Bladder microvascular endothelial cell (primary cell): ENCODE results near the gene KRTAP29-1. TPM values are rescaled to one million over a fixed set of nuclear protein-coding genes. Genes with fewer than 3 reads are reported as not detected.

Experiments
- total RNA-seq: library from RNA; depleted of rRNA; stranded (reverse); fragments of >200 nt; gene quantifications from 2 replicates; pipeline ENCODE4 v1.2.3, GENCODE V29; 2014

The KRTAP29-1 gene, protein sequence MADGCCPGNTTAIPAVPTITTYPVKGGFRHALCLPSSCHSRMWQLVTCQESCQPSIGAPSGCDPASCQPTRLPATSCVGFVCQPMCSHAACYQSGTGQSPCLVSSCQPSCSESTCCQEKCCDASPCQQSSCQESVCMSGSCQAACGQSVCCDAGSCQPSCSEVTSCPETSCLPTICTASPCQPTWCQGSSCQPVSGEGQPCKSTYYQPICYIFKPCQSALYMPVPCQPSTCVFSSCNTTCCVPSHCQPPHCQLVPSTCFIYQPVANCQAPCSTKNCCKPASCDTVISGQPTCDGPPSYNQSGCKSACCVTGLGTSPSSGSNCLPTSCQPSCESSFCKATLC
- total RNA-seq, result not detected in 2 replicates

GRCh38 chr17:41301916-41302901 lies at the start of gene KRTAP29-1:
Gene KRTAP29-1 (minus strand): TSS chr17:41302851. CDS start chr17:41302851, 0 bp downstream.

DNA sequence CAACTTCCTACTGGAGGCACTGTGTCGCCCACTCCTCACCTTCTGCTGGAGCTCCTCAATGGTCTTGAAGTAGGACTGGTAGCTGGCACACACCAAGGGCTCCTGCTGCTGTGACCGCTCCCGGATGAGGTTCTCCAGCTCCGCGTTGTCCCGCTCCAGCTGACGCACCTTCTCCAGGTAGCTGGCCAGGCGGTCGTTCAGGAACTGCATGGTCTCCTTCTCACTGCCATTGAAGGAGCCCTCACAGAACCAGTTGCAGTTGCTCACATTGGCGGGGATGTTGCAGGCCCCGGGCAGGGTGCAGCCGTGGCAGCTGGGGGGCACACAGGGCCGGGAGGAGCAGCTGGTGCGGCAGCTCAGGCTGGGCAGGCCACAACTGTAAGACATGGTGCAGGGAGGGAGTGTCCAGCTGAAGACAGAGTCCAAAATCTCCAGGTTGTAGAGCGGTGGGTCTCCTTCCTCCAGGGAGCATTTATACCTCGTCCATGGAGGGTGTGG lies 47.8 kb upstream of the KRTAP29-1 start, which contains the start of gene KRT33A:
KRT33A (minus strand) TSS at position 448 of the 498 bp plus-strand sequence; CDS start at position 387, 61 bp downstream.

GRCh38 chr17:41315204-41315794 lies 12.6 kb upstream of the KRTAP29-1 start, which contains the start of gene KRTAP17-1:
Gene KRTAP17-1 (minus strand): TSS chr17:41315710. CDS start chr17:41315650, 60 bp downstream.

GRCh38 chr17:41308918-41309359 lies 6.3 kb upstream of the KRTAP29-1 start, which contains the start of gene KRTAP16-1:
Gene KRTAP16-1 (minus strand): TSS chr17:41309309. CDS start chr17:41309253, 56 bp downstream.

DNA sequence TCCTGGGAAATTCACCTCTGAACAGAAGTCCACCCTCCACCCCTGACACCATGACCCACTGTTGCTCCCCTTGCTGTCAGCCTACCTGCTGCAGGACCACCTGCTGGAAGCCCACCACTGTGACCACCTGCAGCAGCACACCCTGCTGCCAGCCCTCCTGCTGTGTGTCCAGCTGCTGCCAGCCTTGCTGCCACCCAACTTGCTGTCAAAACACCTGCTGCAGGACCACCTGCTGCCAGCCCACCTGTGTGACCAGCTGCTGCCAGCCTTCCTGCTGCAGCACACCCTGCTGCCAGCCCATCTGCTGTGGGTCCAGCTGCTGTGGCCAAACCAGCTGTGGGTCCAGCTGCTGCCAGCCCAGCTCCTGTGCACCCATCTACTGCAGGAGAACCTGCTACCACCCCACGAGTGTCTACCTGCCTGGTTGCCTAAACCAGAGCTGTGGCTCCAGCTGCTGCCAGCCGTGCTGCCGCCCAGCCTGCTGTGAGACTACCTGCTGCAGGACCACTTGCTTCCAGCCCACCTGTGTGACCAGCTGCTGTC lies 26.9 kb downstream of the KRTAP29-1 start, which contains the start of gene KRTAP9-7:
KRTAP9-7 (plus strand) TSS at position 51 of the 543 bp plus-strand sequence; CDS start at position 51, 0 bp downstream.

GRCh38 chr17:41265078-41265477 lies 37.6 kb downstream of the KRTAP29-1 start, which contains the start of gene KRTAP9-6:
Gene KRTAP9-6 (plus strand): TSS chr17:41265378. CDS start chr17:41265378, 0 bp downstream.

DNA sequence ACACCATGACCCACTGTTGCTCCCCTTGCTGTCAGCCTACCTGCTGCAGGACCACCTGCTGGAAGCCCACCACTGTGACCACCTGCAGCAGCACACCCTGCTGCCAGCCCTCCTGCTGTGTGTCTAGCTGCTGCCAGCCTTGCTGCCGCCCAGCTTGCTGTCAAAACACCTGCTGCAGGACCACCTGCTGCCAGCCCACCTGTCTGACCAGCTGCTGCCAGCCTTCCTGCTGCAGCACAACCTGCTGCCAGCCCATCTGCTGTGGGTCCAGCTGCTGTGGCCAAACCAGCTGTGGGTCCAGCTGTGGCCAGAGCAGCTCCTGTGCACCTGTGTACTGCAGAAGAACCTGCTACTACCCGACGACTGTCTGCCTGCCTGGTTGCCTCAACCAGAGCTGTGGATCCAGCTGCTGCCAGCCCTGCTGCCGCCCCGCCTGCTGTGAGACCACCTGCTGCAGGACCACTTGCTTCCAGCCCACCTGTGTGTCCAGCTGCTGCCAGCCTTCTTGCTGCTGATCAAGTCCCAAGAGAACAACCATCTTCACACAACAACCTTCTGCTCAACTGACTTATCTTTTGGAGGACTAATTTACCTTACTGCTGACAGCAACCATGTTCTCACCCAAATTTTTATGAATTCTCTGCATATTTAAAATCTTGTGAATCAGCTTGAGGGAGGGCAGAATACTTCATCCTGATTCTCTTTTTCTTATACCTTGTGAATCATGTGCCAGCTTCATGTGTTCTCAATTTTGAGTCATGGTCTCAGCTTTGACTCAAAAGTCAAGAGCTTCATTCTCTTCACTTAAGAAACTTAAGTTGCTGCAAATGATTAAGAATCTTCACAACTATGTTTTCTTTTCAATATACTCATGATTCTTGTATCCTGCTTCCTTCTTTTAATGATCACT lies 47.0 kb downstream of the KRTAP29-1 start, which contains the start of gene KRTAP9-9:
KRTAP9-9 (plus strand) TSS at position 4 of the 910 bp plus-strand sequence.

Other genes with a start within 250 kb of the KRTAP29-1 start
- not detected in 2 replicates for gene KRTAP2-2, start 247.6 kb downstream of the KRTAP29-1 start, total RNA-seq
- gene KRTAP2-3, start 242.7 kb downstream of the KRTAP29-1 start, total RNA-seq, result not detected in 2 replicates
- not detected in 2 replicates for gene KRTAP2-4, start 237.0 kb downstream of the KRTAP29-1 start, total RNA-seq
- not detected in 2 replicates for gene KRTAP4-7, start 218.7 kb downstream of the KRTAP29-1 start, total RNA-seq
- gene KRTAP4-8, start 204.7 kb downstream of the KRTAP29-1 start, total RNA-seq, result not detected in 2 replicates
- not detected in 2 replicates for gene KRTAP4-16, start 200.6 kb downstream of the KRTAP29-1 start, total RNA-seq
- gene KRTAP4-9, start 197.5 kb downstream of the KRTAP29-1 start, total RNA-seq, result not detected in 2 replicates
- not detected in 2 replicates for gene KRTAP4-11, start 184.5 kb downstream of the KRTAP29-1 start, total RNA-seq
- not detected in 2 replicates for gene KRTAP4-12, start 178.7 kb downstream of the KRTAP29-1 start, total RNA-seq
- gene KRTAP4-6, start 162.3 kb downstream of the KRTAP29-1 start, total RNA-seq, result not detected in 2 replicates
- not detected in 2 replicates for gene KRTAP4-5, start 153.0 kb downstream of the KRTAP29-1 start, total RNA-seq
- gene KRTAP4-4, start 142.1 kb downstream of the KRTAP29-1 start, total RNA-seq, result not detected in 2 replicates
- not detected in 2 replicates for gene KRTAP4-3, start 134.6 kb downstream of the KRTAP29-1 start, total RNA-seq
- not detected in 2 replicates for gene KRTAP4-2, start 124.6 kb downstream of the KRTAP29-1 start, total RNA-seq
- not detected in 2 replicates for gene KRTAP4-1, start 117.9 kb downstream of the KRTAP29-1 start, total RNA-seq
- not detected in 2 replicates for gene KRTAP9-1, start 113.0 kb downstream of the KRTAP29-1 start, total RNA-seq
- not detected in 2 replicates for gene KRTAP9-2, start 76.2 kb downstream of the KRTAP29-1 start, total RNA-seq
- gene KRTAP9-3, start 70.4 kb downstream of the KRTAP29-1 start, total RNA-seq, result not detected in 2 replicates
- not detected in 2 replicates for gene KRTAP9-8, start 64.9 kb downstream of the KRTAP29-1 start, total RNA-seq
- not detected in 2 replicates for gene KRTAP9-4, start 53.2 kb downstream of the KRTAP29-1 start, total RNA-seq
- not detected in 2 replicates for gene KRTAP9-9, start 47.5 kb downstream of the KRTAP29-1 start, total RNA-seq
- not detected in 2 replicates for gene KRTAP9-6, start 37.5 kb downstream of the KRTAP29-1 start, total RNA-seq
- not detected in 2 replicates for gene KRTAP9-7, start 27.2 kb downstream of the KRTAP29-1 start, total RNA-seq
- gene KRTAP16-1, start 6.5 kb upstream of the KRTAP29-1 start, total RNA-seq, result not detected in 2 replicates
- not detected in 2 replicates for gene KRTAP17-1, start 12.9 kb upstream of the KRTAP29-1 start, total RNA-seq
- gene KRT33A, start 48.0 kb upstream of the KRTAP29-1 start, total RNA-seq, result not detected in 2 replicates
- not detected in 2 replicates for gene KRT33B, start 67.0 kb upstream of the KRTAP29-1 start, total RNA-seq
- gene KRT34, start 79.5 kb upstream of the KRTAP29-1 start, total RNA-seq, result 0.44 and 0.49 TPM in 2 replicates
- gene KRT31, start 94.8 kb upstream of the KRTAP29-1 start, total RNA-seq, result not detected in 2 replicates
- gene KRT37, start 121.7 kb upstream of the KRTAP29-1 start, total RNA-seq, result not detected in 2 replicates
- not detected in 2 replicates for gene KRT38, start 138.1 kb upstream of the KRTAP29-1 start, total RNA-seq
- gene KRT32, start 164.5 kb upstream of the KRTAP29-1 start, total RNA-seq, result not detected in 2 replicates
- gene KRT35, start 178.3 kb upstream of the KRTAP29-1 start, total RNA-seq, result not detected in 2 replicates
- gene KRT36, start 187.1 kb upstream of the KRTAP29-1 start, total RNA-seq, result 0.06 and 0.16 TPM in 2 replicates
- not detected in 2 replicates for gene KRT13, start 202.8 kb upstream of the KRTAP29-1 start, total RNA-seq
- gene KRT15, start 216.0 kb upstream of the KRTAP29-1 start, total RNA-seq, result 0.16 and 0.57 TPM in 2 replicates
- 3.9 and 13.9 TPM in 2 replicates for gene KRT19, start 225.5 kb upstream of the KRTAP29-1 start, total RNA-seq